K562 (cell line): ENCODE results near the gene MPIG6B. TPM values are rescaled to one million over a fixed set of nuclear protein-coding genes. Genes with fewer than 3 reads are reported as not detected.

Experiments
- ARID3A ChIP-seq: IDR thresholded peaks from 2 replicates; pipeline ENCODE4 v1.6.1; 2012; ENCODE audit warnings: low read depth, low read length, improper control_type of control experiment, borderline replicate concordance
- BMI1 ChIP-seq: fragments of 150-350 bp; IDR thresholded peaks from 2 replicates; pipeline ENCODE4 v1.6.1; 2014; ENCODE audit warnings: low read length
- FOXJ3 ChIP-seq: sonication (generic); formaldehyde crosslinking; IDR thresholded peaks from 2 replicates; pipeline ENCODE4 v1.4.0; 2020; ENCODE audit warnings: mild to moderate bottlenecking, missing genetic modification reagents
- FOXK2 ChIP-seq, 2 experiments: fragments of 450-650 bp; IDR thresholded peaks in 1 of 2; conservative IDR thresholded peaks in 1 of 2; 2 replicates each; pipeline ENCODE4 v1.6.1; 2016; ENCODE audit warnings: low read depth in 2 of 2, mild to moderate bottlenecking in 1 of 2
- GABPB1 ChIP-seq: sonication (generic); formaldehyde crosslinking; IDR thresholded peaks from 2 replicates; pipeline ENCODE4 v1.8.0; 2022; ENCODE audit warnings: mild to moderate bottlenecking, missing genetic modification reagents
- GATAD2B ChIP-seq: fragments of 450-650 bp; IDR thresholded peaks from 2 replicates; pipeline ENCODE4 v1.6.1; 2017; ENCODE audit warnings: mild to moderate bottlenecking, borderline replicate concordance
- HDAC8 ChIP-seq: fragments of 450-650 bp; IDR thresholded peaks from 2 replicates; pipeline ENCODE4 v1.6.1; 2016; ENCODE audit warnings: mild to moderate bottlenecking, missing genetic modification characterization, moderate library complexity, missing compliant biosample characterization
- NCOR1 ChIP-seq: fragments of 450-650 bp; IDR thresholded peaks from 2 replicates; pipeline ENCODE4 v1.6.1; 2016; ENCODE audit warnings: mild to moderate bottlenecking, moderate library complexity
- NELFE ChIP-seq: IDR thresholded peaks from 2 replicates; pipeline ENCODE4 v1.6.1; 2011; ENCODE audit warnings: mild to moderate bottlenecking; ENCODE audit not compliant: insufficient read depth, insufficient read length
- NR1H2 ChIP-seq: sonication (generic); formaldehyde crosslinking; IDR thresholded peaks from 2 replicates; pipeline ENCODE4 v1.4.0; 2020; ENCODE audit warnings: mild to moderate bottlenecking, missing genetic modification reagents
- RFX1 ChIP-seq: fragments of 450-650 bp; IDR thresholded peaks from 2 replicates; pipeline ENCODE4 v1.6.1; 2016; ENCODE audit warnings: mild to moderate bottlenecking, moderate library complexity
- SIN3B ChIP-seq: fragments of 450-650 bp; IDR thresholded peaks from 2 replicates; pipeline ENCODE4 v1.6.1; 2017; ENCODE audit warnings: low read depth, mild to moderate bottlenecking, moderate library complexity
- SLC30A9 ChIP-seq: fragments of 250-450 bp; sonication (Bioruptor Pico); IDR thresholded peaks from 2 replicates; pipeline ENCODE4 v1.8.0; 2022; ENCODE audit warnings: mild to moderate bottlenecking, moderate library complexity
- TEAD1 ChIP-seq, 2 experiments: fragments of 450-650 bp in 1 of 2; sonication (generic) in 1 of 2; formaldehyde crosslinking; IDR thresholded peaks; 2 replicates each; pipeline versions ENCODE4 v1.4.0 to v1.8.0; 2020 to 2022; ENCODE audit warnings: mild to moderate bottlenecking in 2 of 2, missing genetic modification reagents in 1 of 2
- TGIF2 ChIP-seq: sonication (generic); formaldehyde crosslinking; IDR thresholded peaks from 2 replicates; pipeline ENCODE4 v1.8.1; 2022; ENCODE audit warnings: mild to moderate bottlenecking, missing genetic modification reagents, moderate library complexity
- USF2 ChIP-seq: sonication (generic); formaldehyde crosslinking; IDR thresholded peaks from 2 replicates; pipeline ENCODE4 v1.5.0; 2020; ENCODE audit warnings: missing genetic modification reagents
- ZNF407 ChIP-seq: fragments of 450-650 bp; IDR thresholded peaks from 2 replicates; pipeline ENCODE4 v1.6.1; 2016; ENCODE audit warnings: low read depth
- ZZZ3 ChIP-seq: fragments of 450-650 bp; IDR thresholded peaks from 2 replicates; pipeline ENCODE4 v1.6.1; 2016; ENCODE audit warnings: antibody characterized with exemption, mild to moderate bottlenecking, moderate library complexity
- polyA plus RNA-seq, 8 experiments: library from polyadenylated mRNA; depleted of rRNA in 4 of 8; stranded (reverse) in 5 of 8; unstranded in 3 of 8; fragments of >200 nt; fragmentation: Nextera tagmentation in 2 of 8; fragmentation: Illumina TruSeq in 1 of 8; extraction: Ambion mirVana in 2 of 8; extraction: Trizol in 1 of 8; gene quantifications; 2 replicates each; pipeline versions ENCODE4 v1.2.1 to v1.2.3, GENCODE V29; 2011 to 2014; ENCODE audit warnings: inconsistent platforms in 1 of 8, missing spikeins in 1 of 8
- total RNA-seq, 7 experiments: library from RNA; depleted of rRNA in 6 of 7; stranded (reverse); fragments of >200 nt in 6 of 7; fragmentation: Illumina TruSeq in 2 of 7; extraction: Trizol in 2 of 7; gene quantifications; 2 replicates each; pipeline versions ENCODE4 v1.2.1 to v1.2.3, GENCODE V29; 2011 to 2021; ENCODE audit warnings: low replicate concordance in 1 of 7

MPIG6B gene
- total and polyA plus RNA-seq, 9 of the 15 experiments (the other 6 are each of a cell fraction or from before 2014, with no cell fraction given) = 0.11 to 1.2 (median 0.28) TPM; not detected in 1

- TF ChIP-seq ZNF407 = peak; percentile 62; the same call in 1 of the 2 replicates
- no peak for TF ChIP-seq TEAD1 (CRISPR knock-in tag; IDR thresholded peaks at IDR 0.05)
- no peak for TF ChIP-seq RFX1
- no peak for TF ChIP-seq SLC30A9 (CRISPR knock-in tag)
- TF ChIP-seq NCOR1 = no peak
- TF ChIP-seq NR1H2 (CRISPR knock-in tag) = 0 out of 2 replicates have a peak, but pooled peaks have one; percentile 78
- TF ChIP-seq NELFE = no peak
- no peak; the same call in 1 of the 2 replicates for TF ChIP-seq BMI1
- no peak for TF ChIP-seq FOXJ3 (CRISPR knock-in tag)
- no peak for TF ChIP-seq TGIF2 (CRISPR knock-in tag)
- TF ChIP-seq ARID3A = no peak
- TF ChIP-seq GATAD2B = no peak
- no peak for TF ChIP-seq HDAC8 (tag)
- no peak for TF ChIP-seq SIN3B
- TF ChIP-seq USF2 (CRISPR knock-in tag) = no peak
- no peak for TF ChIP-seq GABPB1 (CRISPR knock-in tag)
- no peak for TF ChIP-seq ZZZ3
- TF ChIP-seq FOXK2 (conservative IDR thresholded peaks at IDR 0.05 in 1 of 2, IDR thresholded peaks at IDR 0.05 in 1 of 2; ENCODE audit: low read depth in 2 of 2) = no peak
Observed at GRCh38 chr6:31737315-31737990, 14.3 kb downstream of the MPIG6B start (continued).
